ENCODE results near the gene PMF1. TPM values are rescaled to one million over a fixed set of nuclear protein-coding genes. Genes with fewer than 3 reads are reported as not detected.

The PMF1 gene
- total and polyA plus RNA-seq, 2 donors from 2014 or later: 65.6 to 110 TPM

DNA sequence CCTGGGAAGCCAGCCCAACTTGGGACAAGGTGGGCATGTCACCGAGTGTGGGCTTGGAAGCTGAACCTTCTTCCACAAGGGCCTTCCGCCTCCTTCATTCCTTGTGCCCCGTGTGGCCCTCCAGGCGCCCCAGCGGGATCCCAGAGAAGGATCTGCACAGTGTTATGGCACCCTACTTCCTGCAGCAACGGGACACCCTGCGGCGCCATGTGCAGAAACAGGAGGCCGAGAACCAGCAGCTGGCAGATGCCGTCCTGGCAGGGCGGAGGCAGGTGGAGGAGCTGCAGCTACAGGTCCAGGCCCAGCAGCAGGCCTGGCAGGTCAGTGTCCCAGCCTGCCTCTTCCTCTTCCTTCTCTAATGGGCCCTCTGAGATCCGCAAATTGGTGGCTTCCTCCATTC is 23.4 kb downstream of the PMF1 start:
- Histone ChIP-seq H3K9me3 (ENCODE audit: control insufficient read depth in 2 of 3, insufficient read depth in 1 of 3, low read length in 3 of 3) (no peaks in the 10 kb centered on the region), H3K9ac (ENCODE audit: low read length in 3 of 3) (no peak overlapping the region), H3K27me3 (ENCODE audit: control insufficient read depth, insufficient read depth, low read length) (no peaks in the 10 kb centered on the region), H3K4me1 (ENCODE audit: control insufficient read depth in 2 of 3, insufficient read depth in 2 of 3, low read depth in 1 of 3, low read length in 3 of 3) (no peaks in the 10 kb centered on the region), H3K36me3 (ENCODE audit: control insufficient read depth in 2 of 3, insufficient read depth in 3 of 3, low read length in 3 of 3) (peaks cover 5 to 41% (median 21%) of the 10 kb centered on the region in 3 donors), H3K27ac (ENCODE audit: low read depth in 2 of 2, low read length in 2 of 2) (no peak overlapping the region), H3K4me3 (ENCODE audit: low read length in 3 of 3) (no peak overlapping the region)
- TF ChIP-seq, protein P1, sequence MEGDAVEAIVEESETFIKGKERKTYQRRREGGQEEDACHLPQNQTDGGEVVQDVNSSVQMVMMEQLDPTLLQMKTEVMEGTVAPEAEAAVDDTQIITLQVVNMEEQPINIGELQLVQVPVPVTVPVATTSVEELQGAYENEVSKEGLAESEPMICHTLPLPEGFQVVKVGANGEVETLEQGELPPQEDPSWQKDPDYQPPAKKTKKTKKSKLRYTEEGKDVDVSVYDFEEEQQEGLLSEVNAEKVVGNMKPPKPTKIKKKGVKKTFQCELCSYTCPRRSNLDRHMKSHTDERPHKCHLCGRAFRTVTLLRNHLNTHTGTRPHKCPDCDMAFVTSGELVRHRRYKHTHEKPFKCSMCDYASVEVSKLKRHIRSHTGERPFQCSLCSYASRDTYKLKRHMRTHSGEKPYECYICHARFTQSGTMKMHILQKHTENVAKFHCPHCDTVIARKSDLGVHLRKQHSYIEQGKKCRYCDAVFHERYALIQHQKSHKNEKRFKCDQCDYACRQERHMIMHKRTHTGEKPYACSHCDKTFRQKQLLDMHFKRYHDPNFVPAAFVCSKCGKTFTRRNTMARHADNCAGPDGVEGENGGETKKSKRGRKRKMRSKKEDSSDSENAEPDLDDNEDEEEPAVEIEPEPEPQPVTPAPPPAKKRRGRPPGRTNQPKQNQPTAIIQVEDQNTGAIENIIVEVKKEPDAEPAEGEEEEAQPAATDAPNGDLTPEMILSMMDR (IDR thresholded peaks at IDR 0.05; ENCODE audit: borderline replicate concordance, extremely low read depth, insufficient read depth): no peak
- no peak for FAIRE-seq
- DNase-seq: no peak
- intact Hi-C loops (cut with DNase I): no loop called here

DNA sequence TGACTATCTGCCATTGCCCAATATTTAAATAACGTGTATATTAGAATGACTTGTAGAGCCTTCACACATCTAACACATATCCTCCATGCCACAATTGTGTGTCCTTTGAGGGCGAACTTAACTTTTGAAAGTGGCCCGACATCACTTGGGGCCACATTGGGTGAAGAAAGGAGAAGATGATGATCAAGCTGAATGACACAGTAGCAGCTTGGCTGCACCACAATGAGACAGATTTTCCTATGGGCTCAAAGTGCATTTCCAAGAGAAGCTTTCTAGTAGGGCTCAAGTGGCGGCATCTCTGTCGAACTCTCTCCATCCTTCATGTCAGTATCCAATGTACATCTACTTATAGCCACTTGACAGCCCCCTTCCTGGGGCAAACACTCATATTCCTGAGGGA is 25.4 kb downstream of the PMF1 start:
- Histone ChIP-seq H3K4me1 (ENCODE audit: control insufficient read depth in 2 of 3, insufficient read depth in 2 of 3, low read depth in 1 of 3, low read length in 3 of 3) (no peaks in the 10 kb centered on the region), H3K36me3 (ENCODE audit: control insufficient read depth in 2 of 3, insufficient read depth in 3 of 3, low read length in 3 of 3) (peaks cover 5 to 44% (median 21%) of the 10 kb centered on the region in 3 donors), H3K9me3 (ENCODE audit: control insufficient read depth in 2 of 3, insufficient read depth in 1 of 3, low read length in 3 of 3) (no peaks in the 10 kb centered on the region), H3K9ac (ENCODE audit: low read length in 3 of 3) (no peak overlapping the region), H3K4me3 (ENCODE audit: low read length in 3 of 3) (no peak overlapping the region), H3K27me3 (ENCODE audit: control insufficient read depth, insufficient read depth, low read length) (no peaks in the 10 kb centered on the region), H3K27ac (ENCODE audit: low read depth in 2 of 2, low read length in 2 of 2) (no peak overlapping the region)
- TF ChIP-seq, protein P1 (IDR thresholded peaks at IDR 0.05; ENCODE audit: borderline replicate concordance, extremely low read depth, insufficient read depth): no peak
- intact Hi-C loops (cut with DNase I): no loop called here
- no peak for DNase-seq
- FAIRE-seq: no peak

DNA sequence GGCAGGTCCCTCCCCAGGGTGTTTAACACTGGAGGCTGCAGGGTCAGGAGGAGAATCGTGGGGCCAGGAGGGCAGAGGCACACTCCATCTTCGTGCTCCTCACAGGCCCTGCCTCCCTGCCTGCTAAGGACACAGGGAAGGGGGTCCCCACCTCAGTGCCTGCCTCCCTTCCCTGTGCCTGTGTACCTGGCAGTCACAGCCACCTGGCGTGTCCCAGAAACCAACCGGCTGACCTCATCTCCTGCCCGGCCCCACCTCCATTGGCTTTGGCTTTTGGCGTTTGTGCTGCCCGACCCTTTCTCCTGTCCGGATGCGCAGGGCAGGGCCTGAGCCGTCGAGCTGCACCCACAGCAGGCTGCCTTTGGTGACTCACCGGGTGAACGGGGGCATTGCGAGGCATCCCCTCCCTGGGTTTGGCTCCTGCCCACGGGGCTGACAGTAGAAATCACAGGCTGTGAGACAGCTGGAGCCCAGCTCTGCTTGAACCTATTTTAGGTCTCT is 28.6 kb downstream of the PMF1 start:
- intact Hi-C loops (cut with DNase I): no loop called here
- TF ChIP-seq, protein P1 (IDR thresholded peaks at IDR 0.05; ENCODE audit: borderline replicate concordance, extremely low read depth, insufficient read depth): no peak
- Histone ChIP-seq H3K27ac (ENCODE audit: low read depth in 2 of 2, low read length in 2 of 2) (no peak overlapping the region), H3K9ac (ENCODE audit: low read length in 3 of 3) (no peak overlapping the region), H3K4me1 (ENCODE audit: control insufficient read depth in 2 of 3, insufficient read depth in 2 of 3, low read depth in 1 of 3, low read length in 3 of 3) (peaks cover 0 to 7% (median 0%) of the 10 kb centered on the region in 3 donors), H3K36me3 (ENCODE audit: control insufficient read depth in 2 of 3, insufficient read depth in 3 of 3, low read length in 3 of 3) (peaks cover 2 to 28% (median 15%) of the 10 kb centered on the region in 3 donors), H3K4me3 (ENCODE audit: low read length in 3 of 3) (no peak overlapping the region), H3K27me3 (ENCODE audit: control insufficient read depth, insufficient read depth, low read length) (no peaks in the 10 kb centered on the region), H3K9me3 (ENCODE audit: control insufficient read depth in 2 of 3, insufficient read depth in 1 of 3, low read length in 3 of 3) (no peaks in the 10 kb centered on the region)
- no peak for DNase-seq
- FAIRE-seq: no peak

DNA sequence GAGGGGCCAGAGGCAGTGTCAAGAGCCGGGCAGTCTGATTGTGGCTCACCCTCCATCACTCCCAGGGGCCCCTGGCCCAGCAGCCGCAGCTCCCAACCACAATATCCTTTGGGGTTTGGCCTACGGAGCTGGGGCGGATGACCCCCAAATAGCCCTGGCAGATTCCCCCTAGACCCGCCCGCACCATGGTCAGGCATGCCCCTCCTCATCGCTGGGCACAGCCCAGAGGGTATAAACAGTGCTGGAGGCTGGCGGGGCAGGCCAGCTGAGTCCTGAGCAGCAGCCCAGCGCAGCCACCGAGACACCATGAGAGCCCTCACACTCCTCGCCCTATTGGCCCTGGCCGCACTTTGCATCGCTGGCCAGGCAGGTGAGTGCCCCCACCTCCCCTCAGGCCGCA is 29.1 kb downstream of the PMF1 start, which contains the start of gene BGLAP:
BGLAP (plus strand) TSS at position 259 of the 400 bp plus-strand sequence; CDS start at position 307, 48 bp downstream.
- no peaks in the 10 kb centered on the region for H3K27me3 ChIP-seq (ENCODE audit: control insufficient read depth, insufficient read depth, low read length)
- TF ChIP-seq, protein P1 (IDR thresholded peaks at IDR 0.05; ENCODE audit: borderline replicate concordance, extremely low read depth, insufficient read depth): no peak
- no peaks in the 10 kb centered on the region for H3K9me3 ChIP-seq (ENCODE audit: control insufficient read depth in 2 of 3, insufficient read depth in 1 of 3, low read length in 3 of 3)
- no peak within 1 kb of the TSS for H3K27ac ChIP-seq (ENCODE audit: low read depth in 2 of 2, low read length in 2 of 2)
- peaks cover 2 to 25% (median 10%) of the 10 kb centered on the region in 3 donors for H3K36me3 ChIP-seq (ENCODE audit: control insufficient read depth in 2 of 3, insufficient read depth in 3 of 3, low read length in 3 of 3)
- intact Hi-C loops (cut with DNase I): no loop called here
- H3K4me1 ChIP-seq (ENCODE audit: control insufficient read depth in 2 of 3, insufficient read depth in 2 of 3, low read depth in 1 of 3, low read length in 3 of 3): peaks cover 0 to 7% (median 0%) of the 10 kb centered on the region in 3 donors
- no peak within 1 kb of the TSS for H3K9ac ChIP-seq (ENCODE audit: low read length in 3 of 3)
- H3K4me3 ChIP-seq (ENCODE audit: low read length in 3 of 3): no peak within 1 kb of the TSS
- FAIRE-seq (no peak), DNase-seq (no peak)

Data from kidney (tissue), 14 donors.